T-helper 1 cell treated with Interleukin-12 subunit alpha and Interleukin-12 subunit beta and Interleukin-4 antibody, amounts not matched to agents 30 μg/mL and 1 μg/mL, for 36 hours (primary cell): ENCODE measurements around the gene ACACB.

ENCODE experiments used
- H3K27ac Mint-ChIP-seq: one replicate; pipeline ENCODE4 v1.8.0; 2021; ENCODE audit warnings: mild to moderate bottlenecking, mixed read lengths
- H3K27me3 Mint-ChIP-seq: one replicate; pipeline ENCODE4 v1.8.0; 2021; ENCODE audit warnings: low read depth, mixed read lengths
- H3K36me3 Mint-ChIP-seq: one replicate; pipeline ENCODE4 v1.8.0; 2021; ENCODE audit warnings: low read depth, mixed read lengths
- H3K4me1 Mint-ChIP-seq: one replicate; pipeline ENCODE4 v1.8.0; 2021; ENCODE audit warnings: low read depth, mixed read lengths
- H3K4me3 Mint-ChIP-seq: one replicate; pipeline ENCODE4 v1.8.0; 2021; ENCODE audit warnings: mild to moderate bottlenecking, moderate library complexity, mixed read lengths
- H3K9me3 Mint-ChIP-seq: one replicate; pipeline ENCODE4 v1.8.0; 2021; ENCODE audit warnings: mixed read lengths

ACACB gene

DNA sequence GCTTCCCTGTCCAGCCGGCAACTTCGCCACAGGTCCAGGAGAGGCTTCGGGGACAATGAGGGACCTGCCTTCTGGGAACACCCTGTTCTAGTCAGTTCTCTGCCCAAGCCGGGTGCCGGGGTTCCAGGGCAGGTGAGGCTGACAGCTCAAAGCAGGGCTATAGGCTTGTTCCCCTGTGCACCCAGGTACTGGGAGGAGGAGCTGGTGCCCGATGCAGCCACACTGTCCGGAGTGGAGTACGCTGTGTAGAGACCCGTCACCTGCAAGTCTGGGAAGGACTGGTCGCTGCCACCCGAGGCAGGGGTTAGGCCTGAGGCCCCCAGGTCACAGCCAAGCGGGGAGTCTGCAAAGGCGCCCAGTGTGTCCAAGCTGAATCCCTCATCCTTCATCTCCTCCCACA is 163.1 kb downstream of the ACACB start:
- Mint-ChIP-seq H3K27me3 (no peaks in the 10 kb centered on the region), H3K9me3 (no peaks in the 10 kb centered on the region), H3K4me1 (no peaks in the 10 kb centered on the region), H3K36me3 (no peaks in the 10 kb centered on the region), H3K27ac (no peak overlapping the region), H3K4me3 (no peak overlapping the region)

GRCh38 chr12:109281452-109281851 is 165.1 kb downstream of the ACACB start:
- H3K4me3 Mint-ChIP-seq = no peak overlapping the region

DNA sequence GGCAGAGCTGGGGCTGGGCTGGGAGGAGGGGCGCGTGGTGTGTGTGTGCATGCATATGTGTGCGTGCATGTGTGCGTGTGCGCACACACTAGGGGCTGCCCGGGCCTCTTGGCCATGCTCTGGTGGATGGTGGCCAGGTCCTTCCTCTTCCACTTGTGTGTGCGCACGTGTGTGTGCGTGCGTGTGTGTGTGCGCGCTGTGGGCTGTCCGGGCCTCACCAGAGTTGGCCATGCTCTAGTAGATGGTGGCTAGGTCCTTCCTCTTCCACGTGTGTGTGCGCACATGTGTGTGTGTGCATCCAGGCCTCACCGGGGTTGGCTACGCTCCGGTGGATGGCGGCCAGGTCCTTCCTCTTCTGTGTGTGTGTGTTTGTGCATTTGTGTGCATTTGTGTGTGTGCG is 168.0 kb downstream of the ACACB start:
- Mint-ChIP-seq H3K4me3 (no peak overlapping the region), H3K36me3 (no peaks in the 10 kb centered on the region), H3K9me3 (no peaks in the 10 kb centered on the region), H3K27ac (no peak overlapping the region), H3K27me3 (no peaks in the 10 kb centered on the region), H3K4me1 (no peaks in the 10 kb centered on the region)

More at GRCh38 chr12:109281452-109281851, 165.1 kb downstream of the ACACB start:
- Mint-ChIP-seq H3K27me3 (no peaks in the 10 kb centered on the region), H3K36me3 (no peaks in the 10 kb centered on the region), H3K27ac (no peak overlapping the region), H3K4me1 (no peaks in the 10 kb centered on the region), H3K9me3 (no peaks in the 10 kb centered on the region)

GRCh38 chr12:109286252-109286651 is 169.9 kb downstream of the ACACB start:
- H3K9me3 Mint-ChIP-seq = no peaks in the 10 kb centered on the region
- peaks cover 3% of the 10 kb centered on the region for H3K27me3 Mint-ChIP-seq
- no peak overlapping the region for H3K27ac Mint-ChIP-seq
- H3K36me3 Mint-ChIP-seq = no peaks in the 10 kb centered on the region
- H3K4me1 Mint-ChIP-seq = no peaks in the 10 kb centered on the region
- H3K4me3 Mint-ChIP-seq = no peak overlapping the region

DNA sequence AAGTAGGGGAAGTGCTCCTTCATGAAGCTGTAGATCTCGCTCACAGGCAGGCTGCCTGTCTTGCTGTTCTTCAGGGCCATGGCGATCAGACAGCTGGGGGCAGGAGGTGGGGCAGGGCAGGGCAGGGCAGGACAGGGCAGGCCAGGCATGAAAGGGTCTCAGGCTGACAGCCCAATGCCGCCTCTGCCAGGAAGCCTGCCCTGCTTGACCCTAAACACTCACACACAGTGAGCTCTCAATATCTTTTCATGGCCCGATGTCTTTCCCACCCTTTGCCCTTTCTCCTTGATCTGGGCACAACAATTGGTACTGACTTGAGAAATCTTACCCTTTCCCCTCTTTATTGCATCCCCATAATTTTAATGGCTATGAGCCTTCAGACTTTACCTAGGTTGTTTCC is 170.3 kb downstream of the ACACB start:
- H3K27ac Mint-ChIP-seq = no peak overlapping the region
- peaks cover 7% of the 10 kb centered on the region for H3K27me3 Mint-ChIP-seq

DNA sequence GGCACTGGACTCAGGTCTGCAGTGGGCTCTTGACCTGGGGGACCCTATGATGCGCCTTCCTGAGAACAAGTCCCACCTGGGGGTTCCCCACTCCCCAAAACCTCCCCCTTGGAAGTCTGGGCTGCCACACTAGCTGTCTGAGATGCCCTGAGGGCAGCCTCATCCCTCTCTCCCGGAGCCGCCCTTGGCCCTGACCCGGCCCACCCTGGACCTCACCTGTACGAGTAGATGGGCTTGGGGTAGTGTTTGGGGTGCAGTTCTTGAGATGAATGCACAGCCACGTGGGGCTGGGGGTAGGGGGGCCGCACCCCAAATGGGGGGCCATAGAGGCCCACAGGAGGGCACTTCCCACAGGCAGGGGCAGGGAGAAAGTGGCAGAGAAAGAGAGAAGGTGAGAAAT is 170.8 kb downstream of the ACACB start:
- Mint-ChIP-seq H3K4me1 (no peaks in the 10 kb centered on the region), H3K4me3 (no peak overlapping the region), H3K36me3 (no peaks in the 10 kb centered on the region), H3K9me3 (no peaks in the 10 kb centered on the region), H3K27me3 (peaks cover 7% of the 10 kb centered on the region), H3K27ac (no peak overlapping the region)

More for the DNA sequence above, 170.3 kb downstream of the ACACB start:
- H3K4me1 Mint-ChIP-seq = no peaks in the 10 kb centered on the region
- H3K9me3 Mint-ChIP-seq = no peaks in the 10 kb centered on the region
- H3K4me3 Mint-ChIP-seq = no peak overlapping the region
- H3K36me3 Mint-ChIP-seq = no peaks in the 10 kb centered on the region

DNA sequence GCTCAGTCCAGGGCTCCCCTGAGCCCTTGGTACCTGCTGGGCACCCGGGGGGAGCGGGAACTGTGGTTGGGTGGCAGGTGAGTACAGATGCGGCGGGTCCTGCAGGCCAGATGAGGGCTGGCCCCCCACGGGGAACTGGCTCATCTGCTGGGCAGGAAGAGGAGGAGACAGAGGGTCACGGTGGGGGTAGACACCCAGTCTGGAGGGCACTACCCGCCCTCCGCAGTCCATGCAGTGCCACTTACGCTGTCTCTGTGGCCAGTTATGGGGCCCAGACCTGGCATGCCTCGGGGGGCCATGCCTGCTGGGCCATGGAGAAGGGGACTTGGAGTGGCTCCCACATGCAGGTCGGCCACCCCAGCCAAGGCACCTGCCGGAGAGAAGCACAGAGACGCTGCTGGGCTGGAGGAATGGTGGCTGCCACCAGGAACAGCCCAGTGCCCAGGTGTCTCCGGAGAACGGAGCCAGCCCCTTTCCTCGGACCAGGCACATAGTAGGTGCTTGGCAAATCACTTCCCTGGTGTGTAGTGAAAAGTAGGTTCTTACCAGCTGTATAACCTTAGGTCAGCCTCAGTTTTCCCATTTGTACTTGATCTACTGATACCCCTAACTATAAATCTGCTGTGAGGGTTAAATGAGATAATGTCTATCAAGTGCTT is 171.6 kb downstream of the ACACB start:
- Mint-ChIP-seq H3K27ac (no peak overlapping the region), H3K4me3 (no peak overlapping the region), H3K9me3 (no peaks in the 10 kb centered on the region), H3K4me1 (no peaks in the 10 kb centered on the region), H3K36me3 (no peaks in the 10 kb centered on the region), H3K27me3 (peaks cover 7% of the 10 kb centered on the region)

GRCh38 chr12:109288571-109288970 is 172.2 kb downstream of the ACACB start:
- no peaks in the 10 kb centered on the region for H3K36me3 Mint-ChIP-seq
- H3K27me3 Mint-ChIP-seq = peaks cover 7% of the 10 kb centered on the region
- no peaks in the 10 kb centered on the region for H3K9me3 Mint-ChIP-seq
- H3K27ac Mint-ChIP-seq = no peak overlapping the region
- no peaks in the 10 kb centered on the region for H3K4me1 Mint-ChIP-seq
- H3K4me3 Mint-ChIP-seq = no peak overlapping the region

- Mint-ChIP-seq H3K9me3 (no peaks in the 10 kb centered on the region), H3K4me3 (no peak overlapping the region), H3K36me3 (no peaks in the 10 kb centered on the region), H3K4me1 (no peaks in the 10 kb centered on the region), H3K27ac (no peak overlapping the region), H3K27me3 (peaks cover 7% of the 10 kb centered on the region)
These were observed 172.6 kb downstream of the ACACB start for GRCh38 chr12:109289004-109289403.

- Mint-ChIP-seq H3K4me1 (no peaks in the 10 kb centered on the region), H3K36me3 (no peaks in the 10 kb centered on the region), H3K4me3 (no peak overlapping the region), H3K27ac (no peak overlapping the region), H3K27me3 (peaks cover 7% of the 10 kb centered on the region), H3K9me3 (no peaks in the 10 kb centered on the region)
These were observed 173.2 kb downstream of the ACACB start for GRCh38 chr12:109289551-109289950.

GRCh38 chr12:109290061-109290460 is 173.7 kb downstream of the ACACB start:
- Mint-ChIP-seq H3K9me3 (no peaks in the 10 kb centered on the region), H3K27ac (no peak overlapping the region), H3K4me1 (no peaks in the 10 kb centered on the region), H3K36me3 (no peaks in the 10 kb centered on the region), H3K4me3 (no peak overlapping the region), H3K27me3 (peaks cover 7% of the 10 kb centered on the region)

DNA sequence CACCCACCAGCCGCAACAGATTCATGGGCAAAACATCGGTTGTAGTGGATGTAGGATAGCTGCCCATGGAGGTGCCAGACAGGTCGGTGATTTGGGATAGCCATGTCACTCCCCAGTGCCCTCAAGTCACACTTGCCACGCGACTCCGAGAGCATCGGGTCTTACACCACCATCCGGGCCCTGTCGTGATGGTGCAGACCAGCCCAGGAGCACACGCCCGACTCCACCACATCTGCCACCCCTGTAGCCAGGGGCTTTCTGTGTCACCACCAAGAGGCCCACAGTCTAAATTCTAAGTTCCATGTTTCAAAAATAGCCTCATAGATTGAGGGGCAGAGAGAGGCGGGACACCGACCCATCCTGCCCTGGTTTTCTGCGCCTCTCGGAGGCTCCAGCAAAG is 174.7 kb downstream of the ACACB start:
- Mint-ChIP-seq H3K27ac (no peak overlapping the region), H3K36me3 (no peaks in the 10 kb centered on the region), H3K4me1 (no peaks in the 10 kb centered on the region), H3K27me3 (peaks cover 7% of the 10 kb centered on the region), H3K4me3 (no peak overlapping the region), H3K9me3 (no peaks in the 10 kb centered on the region)

DNA sequence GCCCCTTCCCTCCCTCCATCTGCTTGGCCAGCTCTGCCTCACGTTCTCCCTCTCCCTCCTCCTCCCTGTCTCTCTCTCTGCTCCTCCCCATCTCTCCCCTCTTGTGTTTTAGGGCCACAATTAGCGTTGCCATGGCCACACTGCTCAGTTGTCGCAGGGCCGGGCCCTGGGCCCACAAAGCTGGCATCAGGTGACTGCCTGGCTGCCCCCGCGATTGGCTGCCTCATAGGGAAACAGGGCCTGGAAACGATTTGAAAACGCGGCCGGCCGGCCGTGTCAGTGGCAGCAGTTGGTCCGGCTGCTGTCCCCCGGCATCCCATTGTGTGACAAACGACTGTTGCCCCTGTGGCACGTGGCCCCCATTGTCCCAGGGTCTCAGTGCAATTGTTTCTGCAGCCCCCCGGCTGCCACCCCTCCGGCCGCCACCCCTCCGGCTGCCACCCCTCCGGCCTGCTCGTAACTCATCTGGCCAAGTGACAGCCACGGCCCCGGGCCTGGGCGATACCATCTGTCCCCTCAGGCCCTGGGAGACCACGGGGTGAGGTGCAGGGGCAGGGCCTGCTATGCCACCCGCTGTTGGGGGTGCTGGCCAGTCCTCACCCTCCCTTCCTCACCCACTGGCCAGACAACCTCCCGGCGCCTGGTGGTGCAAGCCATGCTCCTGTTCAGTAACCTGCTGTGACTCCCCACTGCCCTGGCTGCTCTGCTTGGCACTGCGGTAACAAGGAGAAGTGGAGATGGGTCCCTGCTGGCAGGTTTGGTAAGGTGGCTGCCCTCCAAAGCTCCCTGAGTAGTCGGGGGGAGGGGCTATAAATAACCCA is 175.3 kb downstream of the ACACB start:
- Mint-ChIP-seq H3K9me3 (no peaks in the 10 kb centered on the region), H3K4me1 (no peaks in the 10 kb centered on the region), H3K27me3 (peaks cover 7% of the 10 kb centered on the region), H3K4me3 (no peak overlapping the region), H3K27ac (no peak overlapping the region), H3K36me3 (no peaks in the 10 kb centered on the region)

DNA sequence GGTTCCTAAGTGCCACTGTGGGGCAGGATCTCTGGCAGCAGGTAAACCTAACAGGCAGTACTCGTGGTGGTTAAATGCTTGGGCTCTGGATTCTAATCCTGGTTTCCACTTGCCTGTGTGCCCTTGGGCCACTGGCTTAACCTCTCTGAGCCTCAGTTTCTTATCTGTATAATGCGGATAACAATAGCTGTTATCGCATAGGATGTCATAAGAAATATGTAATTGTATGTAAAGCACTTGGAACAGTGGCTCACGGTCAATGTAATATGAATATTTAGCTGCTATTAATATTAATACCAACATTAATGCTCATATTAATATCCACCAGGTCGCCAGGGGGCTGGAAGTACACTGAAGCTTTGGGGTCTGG is 175.9 kb downstream of the ACACB start:
- Mint-ChIP-seq H3K27ac (no peak overlapping the region), H3K36me3 (no peaks in the 10 kb centered on the region), H3K4me1 (no peaks in the 10 kb centered on the region), H3K4me3 (no peak overlapping the region), H3K9me3 (no peaks in the 10 kb centered on the region), H3K27me3 (peaks cover 7% of the 10 kb centered on the region)

DNA sequence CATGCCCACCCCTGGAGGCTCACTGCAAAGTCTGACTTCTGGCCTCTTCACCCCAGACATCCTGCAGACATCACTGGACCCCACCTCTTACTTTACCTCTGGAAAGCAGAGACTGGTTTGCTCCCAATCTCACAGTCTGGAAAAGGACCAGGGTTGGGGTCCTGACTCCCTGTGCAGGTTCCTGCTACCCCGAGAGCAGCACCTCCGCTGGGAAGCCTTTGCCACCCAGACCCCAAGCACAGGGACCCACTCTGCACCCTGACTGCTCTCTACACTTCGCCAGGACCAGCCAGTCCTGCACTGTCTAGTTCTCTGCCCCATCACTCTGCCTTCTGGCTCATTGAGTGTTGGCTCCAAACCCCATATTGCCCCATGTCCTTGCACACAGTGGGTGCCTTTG is 176.7 kb downstream of the ACACB start:
- H3K27me3 Mint-ChIP-seq = peaks cover 7% of the 10 kb centered on the region
- H3K9me3 Mint-ChIP-seq = no peaks in the 10 kb centered on the region
- no peaks in the 10 kb centered on the region for H3K4me1 Mint-ChIP-seq
- H3K4me3 Mint-ChIP-seq = no peak overlapping the region
- no peaks in the 10 kb centered on the region for H3K36me3 Mint-ChIP-seq
- no peak overlapping the region for H3K27ac Mint-ChIP-seq
